ENCODE results near the gene GIPR. TPM values are rescaled to one million over a fixed set of nuclear protein-coding genes. Genes with fewer than 3 reads are reported as not detected.
A peak's percentile ranks its signal among the peaks of the same experiment; 100 is the strongest.
"Not testable (repeated sequence)": the region's sequence is repeated elsewhere in the genome, so short reads cannot be mapped to it uniquely, and the experiment has no call there.

GIPR gene
- total RNA-seq, 2 experiments from 2014 or later = 1.8 to 2.3 TPM

- Mint-ChIP-seq H3K36me3 (ENCODE audit: low read depth) (peaks cover 22% of the 10 kb centered on the region), H3K4me1 (ENCODE audit: low read depth) (peaks cover 44% of the 10 kb centered on the region)
- H3K9me3 Mint-ChIP-seq; H3K4me3 Mint-ChIP-seq; H3K27ac Mint-ChIP-seq; DNase-seq; intact Hi-C loops (cut with micrococcal nuclease); H3K27me3 Mint-ChIP-seq (ENCODE audit: low read depth): not testable (repeated sequence)
- CTCF ChIA-PET = interaction anchor here (1.6 kb wide), 1 partner anchor 49 kb away, joined by 3 read pairs; the partner anchor contains the start of gene SIX5
Observed at GRCh38 chr19:45720065-45720464, 52.0 kb downstream of the GIPR start.

GRCh38 chr19:45728683-45729082 is 60.7 kb downstream of the GIPR start:
- H3K36me3 Mint-ChIP-seq (ENCODE audit: low read depth); DNase-seq; H3K9me3 Mint-ChIP-seq; CTCF ChIA-PET; H3K27ac Mint-ChIP-seq; H3K4me3 Mint-ChIP-seq; intact Hi-C loops (cut with micrococcal nuclease); H3K27me3 Mint-ChIP-seq (ENCODE audit: low read depth): not testable (repeated sequence)
- H3K4me1 Mint-ChIP-seq (ENCODE audit: low read depth) = peaks cover 34% of the 10 kb centered on the region

GRCh38 chr19:45729800-45730290 is 61.8 kb downstream of the GIPR start:
- H3K4me1 Mint-ChIP-seq (ENCODE audit: low read depth) = peaks cover 29% of the 10 kb centered on the region
- H3K36me3 Mint-ChIP-seq (ENCODE audit: low read depth) = no peaks in the 10 kb centered on the region
- peak; percentile 43 for DNase-seq
- CTCF ChIA-PET = interaction anchor here (1.1 to 2.1 kb wide), 3 partner anchors 13 to 133 kb away, joined by 4 to 13 read pairs (median 4); partner anchors contain the start of gene SYMPK
- intact Hi-C loops (cut with micrococcal nuclease) = loop anchor here (1.0 to 5.0 kb wide), 9 partner anchors 13 to 224 kb away; partner anchors contain the start of genes DMWD, IRF2BP1, MYPOP and OPA3
- H3K9me3 Mint-ChIP-seq = no peaks in the 10 kb centered on the region
- peak overlapping the region; percentile 83 for H3K27ac Mint-ChIP-seq
- H3K4me3 Mint-ChIP-seq = peak overlapping the region; percentile 95
- H3K27me3 Mint-ChIP-seq (ENCODE audit: low read depth) = no peaks in the 10 kb centered on the region

- intact Hi-C loops (cut with micrococcal nuclease) = loop anchor here (1.0 to 5.0 kb wide), 9 partner anchors 13 to 224 kb away; partner anchors contain the start of genes DMWD, IRF2BP1, MYPOP and OPA3
- CTCF ChIA-PET = interaction anchor here (0.8 to 2.1 kb wide), 6 partner anchors 13 to 470 kb away, joined by 4 to 13 read pairs (median 4); partner anchors contain the start of genes QPCTL, SNRPD2 and SYMPK
Observed at GRCh38 chr19:45730368-45731288, 62.6 kb downstream of the GIPR start, which contains the start of gene FBXO46. Gene FBXO46 (minus strand): TSS chr19:45730896. CDS start chr19:45713495, 17,401 bp downstream.

More at GRCh38 chr19:45730368-45731288, 62.6 kb downstream of the GIPR start, which contains the start of gene FBXO46:
- Mint-ChIP-seq H3K4me3 (peak within 1 kb of the TSS; percentile 95), H3K36me3 (ENCODE audit: low read depth) (no peaks in the 10 kb centered on the region), H3K27me3 (ENCODE audit: low read depth) (no peaks in the 10 kb centered on the region), H3K27ac (peak within 1 kb of the TSS; percentile 83), H3K4me1 (ENCODE audit: low read depth) (peaks cover 29% of the 10 kb centered on the region), H3K9me3 (no peaks in the 10 kb centered on the region)
- peak; percentile 99 for DNase-seq

Small RNAs within 50 kb of the gene (microRNA-seq; reads per million reads assigned to microRNA genes)
- gene MIR330 (ENCODE audit: borderline microRNAs expressed, borderline replicate concordance) = 1,414 reads per million, percentile 86 among the genes with 10 or more reads in this experiment
- gene MIR642A (ENCODE audit: borderline microRNAs expressed, borderline replicate concordance) = not detected
- not detected for gene MIR642B (ENCODE audit: borderline microRNAs expressed, borderline replicate concordance)

Other genes starting within 250 kb of the GIPR start
- 10 to 100 TPM; 28.9 to 30.7 TPM for gene ERCC1, start 244.3 kb upstream of the GIPR start, total RNA-seq
- 1 to 10 TPM; 8.0 to 8.7 TPM for gene FOSB, start 200.2 kb upstream of the GIPR start, total RNA-seq
- under 1 TPM; 0.69 to 0.84 TPM for gene RTN2, start 171.2 kb upstream of the GIPR start, total RNA-seq
- gene PPM1N, start 169.8 kb upstream of the GIPR start, total RNA-seq = 1 to 10 TPM; 2.3 to 2.5 TPM
- 10 to 100 TPM; 94.5 to 99.6 TPM for gene VASP, start 160.7 kb upstream of the GIPR start, total RNA-seq
- 10 to 100 TPM; 12.4 to 12.7 TPM for gene OPA3, start 83.4 kb upstream of the GIPR start, total RNA-seq
- not detected for gene GPR4, start 66.0 kb upstream of the GIPR start, total RNA-seq
- 100 to 1,000 TPM; 145 to 159 TPM for gene EML2, start 28.8 kb upstream of the GIPR start, total RNA-seq
- 100 to 1,000 TPM; 976 to 988 TPM for gene SNRPD2, start 23.7 kb downstream of the GIPR start, total RNA-seq
- 10 to 100 TPM; 12.0 to 14.1 TPM for gene QPCTL, start 24.4 kb downstream of the GIPR start, total RNA-seq
- 10 to 100 TPM; 21.8 to 23.2 TPM for gene FBXO46, start 62.7 kb downstream of the GIPR start, total RNA-seq
- gene MEIOSIN, start 65.2 kb downstream of the GIPR start, total RNA-seq = not detected
- gene SIX5, start 101.0 kb downstream of the GIPR start, total RNA-seq = 1 to 10 TPM; 1.8 to 2.2 TPM
- gene DMPK, start 114.3 kb downstream of the GIPR start, total RNA-seq = 1 to 10 TPM; 6.1 TPM
- gene DMWD, start 124.6 kb downstream of the GIPR start, total RNA-seq = 10 to 100 TPM; 28.6 to 29.1 TPM
- gene RSPH6A, start 147.1 kb downstream of the GIPR start, total RNA-seq = under 1 TPM in 1 of 2 experiments, not detected in 1; 0.17 TPM
- 10 to 100 TPM; 96.9 to 97.4 TPM for gene SYMPK, start 194.9 kb downstream of the GIPR start, total RNA-seq
- under 1 TPM in 1 of 2 experiments, not detected in 1; 0.20 TPM for gene FOXA3, start 196.1 kb downstream of the GIPR start, total RNA-seq
- 10 to 100 TPM; 11.4 TPM for gene IRF2BP1, start 217.9 kb downstream of the GIPR start, total RNA-seq
- gene MYPOP, start 234.4 kb downstream of the GIPR start, total RNA-seq = 1 to 10 TPM; 4.5 to 4.8 TPM
- not detected for gene NANOS2, start 246.6 kb downstream of the GIPR start, total RNA-seq